Measurements from ENCODE around the gene CHML.

Gene CHML

DNA sequence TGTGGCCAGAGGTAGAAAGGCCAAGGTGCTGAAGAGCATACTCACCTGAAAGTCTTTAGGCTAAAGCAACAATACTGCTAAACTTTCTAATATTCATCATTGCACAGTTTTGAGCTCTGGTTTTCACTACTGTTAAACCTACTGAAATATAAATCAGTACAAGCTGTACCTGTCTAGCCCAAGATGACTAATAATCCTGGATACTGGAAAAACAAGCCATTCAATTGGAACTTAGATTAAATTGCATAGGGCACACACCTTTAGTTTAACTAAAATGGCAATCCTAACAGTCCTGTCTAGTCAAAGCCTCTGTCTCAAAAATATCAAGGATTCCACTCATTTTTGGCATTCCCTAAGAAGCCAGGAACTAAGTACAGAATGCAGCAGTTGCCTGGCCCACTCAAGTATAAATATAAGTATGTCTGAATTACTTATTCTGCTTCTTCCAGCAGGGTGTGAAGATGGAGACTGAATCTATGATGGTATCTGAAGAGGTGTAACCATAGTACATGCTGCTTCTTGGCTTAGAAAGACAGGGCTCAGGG lies 3.1 kb downstream of the CHML start:
- Histone ChIP-seq H3K4me1 (ENCODE audit: control insufficient read depth in 1 of 2, insufficient read depth in 2 of 2, low read length in 2 of 2) (peaks cover 0 to 7% of the 10 kb centered on the region in 2 donors), H3K27ac (ENCODE audit: low read length) (no peak overlapping the region), H3K27me3 (ENCODE audit: low read depth, low read length) (no peaks in the 10 kb centered on the region), H3K9me3 (ENCODE audit: control insufficient read depth in 1 of 2, low read length in 2 of 2) (no peaks in the 10 kb centered on the region), H3K36me3 (ENCODE audit: control insufficient read depth in 1 of 2, insufficient read depth in 2 of 2, low read length in 2 of 2) (peaks cover 0 to 7% of the 10 kb centered on the region in 2 donors), H3K4me3 (ENCODE audit: low read depth in 1 of 2, low read length in 2 of 2) (no peak overlapping the region)

DNA sequence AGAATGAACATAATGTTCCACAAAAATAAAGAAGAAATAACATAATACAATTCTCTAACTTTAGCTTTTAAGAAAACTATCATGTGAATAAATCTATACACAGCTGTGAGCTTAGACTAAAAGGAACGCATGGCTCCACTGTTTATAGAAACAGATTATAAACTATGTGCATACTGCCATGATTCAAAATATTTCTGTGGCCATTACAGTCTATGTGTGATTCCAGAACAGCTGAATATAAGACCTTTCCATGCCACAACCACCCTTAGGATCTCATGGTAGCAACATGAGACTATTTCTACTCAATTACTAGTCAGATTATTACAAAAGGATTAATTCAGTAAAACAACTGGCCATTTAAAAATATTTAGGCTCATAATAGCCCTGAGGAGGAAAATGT lies 3.9 kb downstream of the CHML start:
- no peak overlapping the region for H3K27ac ChIP-seq (ENCODE audit: low read length)
- H3K9me3 ChIP-seq (ENCODE audit: control insufficient read depth in 1 of 2, low read length in 2 of 2), result no peaks in the 10 kb centered on the region
- H3K27me3 ChIP-seq (ENCODE audit: low read depth, low read length), result no peaks in the 10 kb centered on the region
- H3K4me1 ChIP-seq (ENCODE audit: control insufficient read depth in 1 of 2, insufficient read depth in 2 of 2, low read length in 2 of 2), result peaks cover 0 to 7% of the 10 kb centered on the region in 2 donors
- H3K36me3 ChIP-seq (ENCODE audit: control insufficient read depth in 1 of 2, insufficient read depth in 2 of 2, low read length in 2 of 2), result peaks cover 0 to 7% of the 10 kb centered on the region in 2 donors
- H3K4me3 ChIP-seq (ENCODE audit: low read depth in 1 of 2, low read length in 2 of 2), result no peak overlapping the region

DNA sequence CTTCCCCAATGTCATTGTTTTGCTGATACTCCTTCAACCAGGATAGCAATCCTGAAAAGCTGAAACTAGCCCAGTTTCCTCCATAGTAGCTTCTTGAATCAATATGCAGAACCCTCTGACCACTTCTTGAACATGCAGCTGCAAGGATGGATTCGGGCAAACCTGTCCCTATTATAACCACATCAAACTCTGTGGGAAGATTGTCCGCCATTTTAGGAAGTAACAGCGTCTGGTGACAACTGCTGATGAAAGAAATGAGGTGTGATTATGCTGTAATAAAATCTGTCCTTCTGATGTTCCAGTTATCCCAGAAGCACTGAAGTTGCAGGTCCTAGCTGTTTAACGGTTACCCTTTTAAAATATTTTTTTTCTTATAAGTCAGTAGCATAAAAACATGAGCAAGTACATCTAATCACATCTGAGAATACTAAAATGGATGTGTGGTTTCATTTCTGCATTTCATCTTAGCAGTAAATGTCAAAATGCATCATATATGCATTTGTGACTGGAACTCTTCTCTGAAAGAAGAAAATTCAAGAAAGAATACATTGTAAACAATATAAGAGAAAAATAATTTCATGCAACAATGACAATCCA lies 4.5 kb downstream of the CHML start:
- no peak overlapping the region for H3K4me3 ChIP-seq (ENCODE audit: low read depth in 1 of 2, low read length in 2 of 2)
- no peaks in the 10 kb centered on the region for H3K27me3 ChIP-seq (ENCODE audit: low read depth, low read length)
- H3K27ac ChIP-seq (ENCODE audit: low read length), result no peak overlapping the region
- H3K4me1 ChIP-seq (ENCODE audit: control insufficient read depth in 1 of 2, insufficient read depth in 2 of 2, low read length in 2 of 2), result peaks cover 0 to 7% of the 10 kb centered on the region in 2 donors
- H3K36me3 ChIP-seq (ENCODE audit: control insufficient read depth in 1 of 2, insufficient read depth in 2 of 2, low read length in 2 of 2), result peaks cover 0 to 7% of the 10 kb centered on the region in 2 donors
- H3K9me3 ChIP-seq (ENCODE audit: control insufficient read depth in 1 of 2, low read length in 2 of 2), result no peaks in the 10 kb centered on the region

DNA sequence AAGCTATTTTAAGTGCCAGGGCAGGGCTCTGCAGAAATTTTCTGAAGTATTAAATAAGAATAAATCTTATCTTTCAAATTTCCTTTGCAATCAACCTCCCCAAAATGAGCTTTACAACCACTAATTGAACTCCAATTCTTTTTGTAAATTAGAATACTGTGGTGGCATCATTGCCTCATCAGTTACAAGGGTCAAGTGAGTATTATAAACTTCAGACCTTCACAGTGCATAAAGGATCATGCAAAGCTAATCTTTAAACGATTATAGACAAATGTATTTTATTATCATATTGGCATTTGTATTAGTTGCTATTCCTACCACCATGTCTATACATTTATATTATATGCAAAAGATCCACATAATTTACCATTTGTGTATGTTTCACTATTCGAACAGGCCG lies 7.2 kb downstream of the CHML start:
- Histone ChIP-seq H3K4me1 (ENCODE audit: control insufficient read depth in 1 of 2, insufficient read depth in 2 of 2, low read length in 2 of 2) (peaks cover 0 to 2% of the 10 kb centered on the region in 2 donors), H3K27me3 (ENCODE audit: low read depth, low read length) (no peaks in the 10 kb centered on the region), H3K36me3 (ENCODE audit: control insufficient read depth in 1 of 2, insufficient read depth in 2 of 2, low read length in 2 of 2) (peaks cover 0 to 7% of the 10 kb centered on the region in 2 donors), H3K4me3 (ENCODE audit: low read depth in 1 of 2, low read length in 2 of 2) (no peak overlapping the region), H3K9me3 (ENCODE audit: control insufficient read depth in 1 of 2, low read length in 2 of 2) (no peaks in the 10 kb centered on the region), H3K27ac (ENCODE audit: low read length) (no peak overlapping the region)

GRCh38 chr1:241631674-241632073 lies 8.5 kb downstream of the CHML start:
- peaks cover 0 to 6% of the 10 kb centered on the region in 2 donors for H3K4me1 ChIP-seq (ENCODE audit: control insufficient read depth in 1 of 2, insufficient read depth in 2 of 2, low read length in 2 of 2)
- H3K27ac ChIP-seq (ENCODE audit: low read length), result no peak overlapping the region
- no peak overlapping the region for H3K4me3 ChIP-seq (ENCODE audit: low read depth in 1 of 2, low read length in 2 of 2)
- no peaks in the 10 kb centered on the region for H3K9me3 ChIP-seq (ENCODE audit: control insufficient read depth in 1 of 2, low read length in 2 of 2)
- peaks cover 0 to 7% of the 10 kb centered on the region in 2 donors for H3K36me3 ChIP-seq (ENCODE audit: control insufficient read depth in 1 of 2, insufficient read depth in 2 of 2, low read length in 2 of 2)
- no peaks in the 10 kb centered on the region for H3K27me3 ChIP-seq (ENCODE audit: low read depth, low read length)

DNA sequence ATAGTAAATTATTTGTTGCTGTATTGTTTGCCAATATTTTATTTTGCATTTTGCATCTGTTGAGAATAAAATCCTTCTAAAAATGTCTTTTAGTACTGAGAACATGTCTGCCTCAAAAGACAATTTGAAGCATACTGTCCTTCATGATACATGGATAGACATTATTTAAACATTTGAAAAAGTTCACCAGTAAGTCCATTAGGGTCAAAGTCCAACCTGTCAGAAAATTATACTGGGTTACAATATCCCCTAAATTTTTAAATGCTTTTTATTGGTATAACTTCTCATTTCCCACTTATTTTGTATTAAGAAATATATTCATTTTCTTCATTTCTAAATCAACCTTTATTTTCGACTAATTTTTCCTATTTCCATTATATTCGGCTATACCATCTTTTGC lies 9.3 kb downstream of the CHML start:
- no peak overlapping the region for H3K27ac ChIP-seq (ENCODE audit: low read length)
- peaks cover 0 to 7% of the 10 kb centered on the region in 2 donors for H3K36me3 ChIP-seq (ENCODE audit: control insufficient read depth in 1 of 2, insufficient read depth in 2 of 2, low read length in 2 of 2)
- no peaks in the 10 kb centered on the region for H3K9me3 ChIP-seq (ENCODE audit: control insufficient read depth in 1 of 2, low read length in 2 of 2)

GRCh38 chr1:241630476-241630875 lies 9.7 kb downstream of the CHML start:
- H3K4me3 ChIP-seq (ENCODE audit: low read depth in 1 of 2, low read length in 2 of 2), result no peak overlapping the region
- peaks cover 0 to 7% of the 10 kb centered on the region in 2 donors for H3K36me3 ChIP-seq (ENCODE audit: control insufficient read depth in 1 of 2, insufficient read depth in 2 of 2, low read length in 2 of 2)
- H3K4me1 ChIP-seq (ENCODE audit: control insufficient read depth in 1 of 2, insufficient read depth in 2 of 2, low read length in 2 of 2), result peaks cover 0 to 6% of the 10 kb centered on the region in 2 donors
- H3K27me3 ChIP-seq (ENCODE audit: low read depth, low read length), result no peaks in the 10 kb centered on the region
- H3K9me3 ChIP-seq (ENCODE audit: control insufficient read depth in 1 of 2, low read length in 2 of 2), result no peaks in the 10 kb centered on the region
- no peak overlapping the region for H3K27ac ChIP-seq (ENCODE audit: low read length)

More for the DNA sequence above, 9.3 kb downstream of the CHML start:
- no peak overlapping the region for H3K4me3 ChIP-seq (ENCODE audit: low read depth in 1 of 2, low read length in 2 of 2)
- H3K27me3 ChIP-seq (ENCODE audit: low read depth, low read length), result no peaks in the 10 kb centered on the region
- H3K4me1 ChIP-seq (ENCODE audit: control insufficient read depth in 1 of 2, insufficient read depth in 2 of 2, low read length in 2 of 2), result peaks cover 0 to 6% of the 10 kb centered on the region in 2 donors

DNA sequence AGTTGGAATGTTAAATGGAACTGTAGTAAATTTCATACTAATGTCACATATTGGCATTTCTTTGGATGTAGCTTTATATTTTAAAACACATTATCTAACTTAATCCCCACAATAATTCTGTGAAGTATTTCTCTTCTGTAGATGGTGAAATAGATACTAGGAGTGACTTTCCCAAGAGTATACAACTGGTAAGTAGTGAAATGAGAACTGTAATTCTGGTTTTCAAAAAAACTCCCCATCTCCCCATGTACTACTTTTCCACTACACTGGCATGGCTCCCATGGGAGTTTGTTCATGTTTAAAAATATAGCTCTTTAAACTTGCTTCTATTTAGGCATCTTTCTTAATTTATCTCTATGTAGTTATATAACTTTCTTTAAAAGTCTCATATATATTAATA lies 10.2 kb downstream of the CHML start:
- H3K4me1 ChIP-seq (ENCODE audit: control insufficient read depth in 1 of 2, insufficient read depth in 2 of 2, low read length in 2 of 2), result peaks cover 0 to 6% of the 10 kb centered on the region in 2 donors
- H3K4me3 ChIP-seq (ENCODE audit: low read depth in 1 of 2, low read length in 2 of 2), result no peak overlapping the region
- H3K27me3 ChIP-seq (ENCODE audit: low read depth, low read length), result no peaks in the 10 kb centered on the region
- H3K36me3 ChIP-seq (ENCODE audit: control insufficient read depth in 1 of 2, insufficient read depth in 2 of 2, low read length in 2 of 2), result peaks cover 0 to 2% of the 10 kb centered on the region in 2 donors
- no peak overlapping the region for H3K27ac ChIP-seq (ENCODE audit: low read length)
- no peaks in the 10 kb centered on the region for H3K9me3 ChIP-seq (ENCODE audit: control insufficient read depth in 1 of 2, low read length in 2 of 2)

- no peaks in the 10 kb centered on the region for H3K9me3 ChIP-seq (ENCODE audit: control insufficient read depth in 1 of 2, low read length in 2 of 2)
- H3K4me3 ChIP-seq (ENCODE audit: low read depth in 1 of 2, low read length in 2 of 2), result no peak overlapping the region
- H3K27ac ChIP-seq (ENCODE audit: low read length), result no peak overlapping the region
- H3K36me3 ChIP-seq (ENCODE audit: control insufficient read depth in 1 of 2, insufficient read depth in 2 of 2, low read length in 2 of 2), result no peaks in the 10 kb centered on the region
- H3K4me1 ChIP-seq (ENCODE audit: control insufficient read depth in 1 of 2, insufficient read depth in 2 of 2, low read length in 2 of 2), result peaks cover 0 to 6% of the 10 kb centered on the region in 2 donors
- no peaks in the 10 kb centered on the region for H3K27me3 ChIP-seq (ENCODE audit: low read depth, low read length)
These were observed 12.5 kb downstream of the CHML start for GRCh38 chr1:241627453-241628259.

- Histone ChIP-seq H3K27ac (ENCODE audit: low read length) (no peak overlapping the region), H3K9me3 (ENCODE audit: control insufficient read depth in 1 of 2, low read length in 2 of 2) (no peaks in the 10 kb centered on the region), H3K4me3 (ENCODE audit: low read depth in 1 of 2, low read length in 2 of 2) (no peak overlapping the region), H3K27me3 (ENCODE audit: low read depth, low read length) (no peaks in the 10 kb centered on the region), H3K36me3 (ENCODE audit: control insufficient read depth in 1 of 2, insufficient read depth in 2 of 2, low read length in 2 of 2) (no peaks in the 10 kb centered on the region), H3K4me1 (ENCODE audit: control insufficient read depth in 1 of 2, insufficient read depth in 2 of 2, low read length in 2 of 2) (peaks cover 0 to 6% of the 10 kb centered on the region in 2 donors)
These were observed 15.2 kb downstream of the CHML start for GRCh38 chr1:241624935-241625334.

DNA sequence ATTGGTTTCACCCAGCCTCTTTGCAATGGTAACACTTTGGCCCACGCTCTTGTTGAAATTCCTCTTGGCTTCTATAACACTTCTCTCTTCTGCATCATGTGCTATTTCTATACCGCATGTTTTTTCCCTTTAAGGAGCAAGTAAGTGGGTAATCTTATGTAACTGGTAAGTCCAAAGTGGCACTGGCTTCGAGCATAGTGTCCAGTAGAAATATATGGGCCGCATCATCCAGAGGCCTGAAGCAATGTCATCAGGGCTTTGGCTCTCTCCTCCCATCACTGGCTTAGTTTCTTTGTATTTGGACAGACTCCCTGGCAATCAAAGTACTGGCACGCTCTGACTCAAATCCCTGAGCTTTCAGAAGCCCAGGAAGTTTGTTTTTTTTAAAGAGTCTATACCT lies 17.5 kb downstream of the CHML start:
- no peak overlapping the region for H3K27ac ChIP-seq (ENCODE audit: low read length)
- no peaks in the 10 kb centered on the region for H3K36me3 ChIP-seq (ENCODE audit: control insufficient read depth in 1 of 2, insufficient read depth in 2 of 2, low read length in 2 of 2)

More for the DNA sequence above, 17.5 kb downstream of the CHML start:
- no peaks in the 10 kb centered on the region for H3K27me3 ChIP-seq (ENCODE audit: low read depth, low read length)
- H3K4me3 ChIP-seq (ENCODE audit: low read depth in 1 of 2, low read length in 2 of 2), result no peak overlapping the region
- H3K4me1 ChIP-seq (ENCODE audit: control insufficient read depth in 1 of 2, insufficient read depth in 2 of 2, low read length in 2 of 2), result peaks cover 0 to under 1% of the 10 kb centered on the region in 2 donors
- no peaks in the 10 kb centered on the region for H3K9me3 ChIP-seq (ENCODE audit: control insufficient read depth in 1 of 2, low read length in 2 of 2)
